Measurements from ENCODE around the gene PNRC2.
"Not testable (repeated sequence)": the region's sequence is repeated elsewhere in the genome, so short reads cannot be mapped to it uniquely, and the experiment has no call there.

The PNRC2 gene

DNA sequence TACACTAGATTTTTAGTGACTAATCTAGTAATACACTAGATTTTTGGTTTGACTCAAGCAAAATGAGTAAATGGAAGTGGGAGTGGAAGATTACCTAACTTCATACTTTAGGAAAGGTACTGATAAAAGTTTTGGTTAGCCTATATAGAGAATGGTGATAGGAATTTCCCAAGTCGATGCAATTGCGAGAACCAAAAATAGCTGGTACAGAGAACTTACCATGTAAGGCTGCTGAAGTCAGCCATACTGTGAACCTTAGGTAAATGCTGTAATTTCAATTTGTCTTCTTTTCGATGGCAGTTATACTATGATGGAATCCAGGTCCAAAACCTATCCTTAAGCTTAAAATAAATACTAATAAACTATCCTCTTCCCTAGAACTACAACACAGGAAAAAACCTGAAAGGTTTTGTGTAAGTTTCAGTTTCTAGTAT is 4.6 kb downstream of the PNRC2 start:
- peaks cover 3% of the 10 kb centered on the region for H3K36me3 ChIP-seq (ENCODE audit: insufficient read depth, low read length)
- H3K9me3 ChIP-seq (ENCODE audit: control insufficient read depth, insufficient read depth, low read length), result no peaks in the 10 kb centered on the region
- no peak overlapping the region for H3K9ac ChIP-seq (ENCODE audit: low read depth, low read length)
- H3K4me1 ChIP-seq (ENCODE audit: insufficient read depth, low read length), result no peaks in the 10 kb centered on the region

DNA sequence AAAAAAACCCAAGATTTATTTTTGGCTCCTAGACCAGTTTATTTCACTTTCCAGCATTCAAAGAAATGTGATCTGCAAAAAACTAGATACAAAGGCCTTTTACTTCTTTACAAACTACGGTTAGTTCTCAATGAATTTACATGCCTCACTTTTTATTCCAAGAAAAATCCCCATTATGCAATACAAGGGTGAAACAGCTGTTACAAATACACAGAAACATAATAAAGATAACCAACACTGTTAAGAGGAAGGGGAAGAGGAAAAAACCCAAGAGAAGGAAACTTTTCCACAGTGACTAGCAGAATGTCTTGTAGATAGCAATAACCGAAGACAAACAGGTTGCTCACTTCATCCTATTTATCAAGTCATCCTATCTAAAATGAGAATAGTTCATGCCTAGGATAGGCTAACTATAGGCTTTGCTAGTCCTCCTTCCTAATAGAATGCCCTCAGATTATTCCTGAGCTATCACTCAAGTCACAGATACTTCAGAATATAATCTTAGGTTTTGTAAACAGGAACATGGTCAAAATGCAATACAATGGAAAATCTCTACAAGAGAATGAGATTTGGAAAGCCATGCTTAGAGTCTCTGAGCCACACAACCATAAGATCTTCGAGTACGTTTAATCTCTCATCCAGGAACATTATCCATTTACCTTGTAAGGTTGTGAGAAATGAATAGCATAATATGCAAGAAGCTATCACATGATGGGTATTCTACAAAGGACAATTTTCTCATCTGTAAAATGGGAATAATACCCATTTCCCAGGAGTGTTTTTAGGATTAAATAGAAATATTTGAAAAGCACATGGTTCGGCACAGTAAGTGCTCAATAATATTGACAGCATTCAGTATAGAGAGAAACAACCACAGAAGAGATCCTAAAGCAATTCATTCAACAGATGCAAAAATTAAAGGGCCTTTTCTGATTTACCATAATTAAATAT is 5.4 kb downstream of the PNRC2 start:
- H3K4me1 ChIP-seq (ENCODE audit: insufficient read depth, low read length), result no peaks in the 10 kb centered on the region
- H3K9me3 ChIP-seq (ENCODE audit: control insufficient read depth, insufficient read depth, low read length), result no peaks in the 10 kb centered on the region
- H3K9ac ChIP-seq (ENCODE audit: low read depth, low read length), result no peak overlapping the region
- peaks cover 7% of the 10 kb centered on the region for H3K36me3 ChIP-seq (ENCODE audit: insufficient read depth, low read length)

DNA sequence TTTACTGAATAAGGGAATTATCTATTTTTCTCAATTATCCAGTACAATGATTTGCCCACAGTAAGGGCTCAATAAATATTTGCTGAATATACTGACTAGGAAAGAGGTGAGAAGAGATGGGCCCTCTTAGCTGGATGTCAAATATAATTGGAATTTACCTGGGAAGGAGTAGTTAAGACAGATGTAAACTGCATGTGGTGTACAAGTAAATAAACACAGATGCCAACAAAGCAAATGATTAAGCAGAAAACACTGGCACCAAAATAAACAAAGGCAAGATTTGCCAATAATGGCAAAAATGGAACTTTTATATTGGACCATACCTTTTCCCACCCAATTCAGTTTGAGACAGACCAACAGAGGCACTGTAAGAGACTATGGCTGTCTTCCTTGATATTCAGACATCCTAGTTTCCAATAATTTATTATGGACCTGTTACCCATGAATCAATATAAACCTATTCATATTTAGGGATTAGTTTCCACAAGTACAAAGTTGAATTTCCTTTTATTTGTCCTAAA is 7.4 kb downstream of the PNRC2 start:
- H3K9ac ChIP-seq (ENCODE audit: low read depth, low read length), result no peak overlapping the region
- H3K9me3 ChIP-seq (ENCODE audit: control insufficient read depth, insufficient read depth, low read length), result no peaks in the 10 kb centered on the region
- H3K36me3 ChIP-seq (ENCODE audit: insufficient read depth, low read length), result peaks cover 20% of the 10 kb centered on the region
- no peaks in the 10 kb centered on the region for H3K4me1 ChIP-seq (ENCODE audit: insufficient read depth, low read length)

DNA sequence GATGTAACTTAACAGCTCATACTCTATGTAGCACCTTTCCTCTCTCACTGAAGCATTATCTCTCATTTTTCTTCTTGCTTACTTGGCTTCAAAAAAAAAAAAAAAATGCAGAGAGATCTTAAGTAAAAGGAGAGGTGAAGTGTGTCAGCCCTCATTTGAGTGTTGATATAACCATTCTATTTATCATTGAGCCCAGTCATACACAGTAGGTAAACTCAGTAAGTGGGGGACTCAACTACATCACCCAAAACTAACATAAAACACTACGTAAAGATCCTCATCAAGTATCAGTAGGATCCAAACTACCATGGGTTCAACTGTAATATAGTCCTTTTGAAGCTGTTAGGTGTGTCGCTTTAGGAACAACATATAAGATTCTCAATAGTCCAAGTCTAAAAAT is 8.2 kb downstream of the PNRC2 start:
- Histone ChIP-seq H3K36me3 (ENCODE audit: insufficient read depth, low read length) (peaks cover 20% of the 10 kb centered on the region), H3K9me3 (ENCODE audit: control insufficient read depth, insufficient read depth, low read length) (no peaks in the 10 kb centered on the region), H3K9ac (ENCODE audit: low read depth, low read length) (no peak overlapping the region), H3K4me1 (ENCODE audit: insufficient read depth, low read length) (no peaks in the 10 kb centered on the region)

DNA sequence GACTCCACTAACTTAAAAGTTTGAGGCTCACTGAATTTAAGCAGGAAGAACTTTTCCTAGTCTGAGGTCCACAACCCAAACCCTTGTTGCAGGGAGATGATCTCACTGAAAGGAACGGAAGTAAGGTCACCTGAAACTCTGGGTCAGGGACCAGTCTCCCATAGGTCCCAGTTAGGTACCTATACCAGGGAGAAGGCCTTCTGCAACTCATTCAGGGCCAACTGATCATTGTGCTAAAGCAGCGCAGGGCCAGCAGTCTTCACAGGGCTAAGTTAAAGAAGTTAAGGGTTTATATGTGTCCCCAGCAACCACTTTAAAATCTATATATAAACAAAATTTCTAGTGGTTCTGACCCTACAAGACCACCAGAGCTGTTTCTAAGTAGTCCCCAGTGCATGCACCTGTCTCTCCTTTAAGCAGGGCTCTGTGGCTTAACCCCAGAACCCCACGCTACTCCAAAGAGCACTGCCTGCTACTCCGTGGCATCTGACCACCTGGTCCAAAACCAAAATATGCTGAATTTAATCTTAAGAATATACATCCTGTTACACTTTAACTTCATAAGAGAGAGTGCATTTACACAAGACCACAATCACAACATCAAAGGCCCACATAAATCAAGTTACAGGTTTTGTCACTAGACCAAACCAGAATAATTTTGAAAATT is 17.7 kb downstream of the PNRC2 start:
- Histone ChIP-seq H3K9ac (ENCODE audit: low read depth, low read length) (no peak overlapping the region), H3K36me3 (ENCODE audit: insufficient read depth, low read length) (peaks cover 18% of the 10 kb centered on the region), H3K4me1 (ENCODE audit: insufficient read depth, low read length) (peaks cover 11% of the 10 kb centered on the region), H3K9me3 (ENCODE audit: control insufficient read depth, insufficient read depth, low read length) (no peaks in the 10 kb centered on the region)

DNA sequence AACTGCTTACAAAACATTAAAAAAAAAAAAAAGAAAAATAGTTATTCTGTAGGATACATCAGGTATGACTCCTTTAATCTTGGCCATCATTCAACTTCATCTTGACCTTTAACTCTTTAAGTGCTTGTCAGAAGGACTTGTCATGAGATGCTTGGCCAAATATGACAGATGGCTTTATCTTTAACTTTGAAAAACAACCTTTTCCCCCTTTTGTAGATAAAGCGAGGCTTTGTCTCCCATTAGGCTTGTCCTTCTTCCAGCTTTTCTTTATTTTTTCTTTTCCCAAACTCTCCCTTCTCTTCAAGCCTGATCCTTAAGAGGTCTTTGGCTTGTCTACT is 18.2 kb downstream of the PNRC2 start:
- Histone ChIP-seq H3K36me3 (ENCODE audit: insufficient read depth, low read length) (peaks cover 18% of the 10 kb centered on the region), H3K9ac (ENCODE audit: low read depth, low read length) (no peak overlapping the region), H3K4me1 (ENCODE audit: insufficient read depth, low read length) (peaks cover 11% of the 10 kb centered on the region), H3K9me3 (ENCODE audit: control insufficient read depth, insufficient read depth, low read length) (no peaks in the 10 kb centered on the region)

DNA sequence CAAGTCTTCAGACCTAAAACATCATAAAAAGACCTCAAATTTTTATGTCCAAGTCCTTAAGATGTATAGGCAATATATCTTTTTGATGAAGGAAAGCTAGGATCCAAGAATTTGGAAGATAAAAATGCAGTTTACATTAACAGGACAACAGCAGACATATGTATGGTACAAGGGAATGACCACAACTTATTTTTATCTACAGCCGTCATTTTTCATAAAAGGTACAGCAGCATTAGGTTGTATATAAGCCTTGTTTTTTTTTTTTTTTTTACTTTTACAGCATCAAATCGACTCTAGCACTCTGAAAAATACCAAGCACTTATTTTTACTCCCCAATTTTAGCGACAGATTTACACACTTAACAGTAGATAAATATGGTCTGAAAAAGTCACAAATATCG is 19.2 kb downstream of the PNRC2 start:
- Histone ChIP-seq H3K9me3 (ENCODE audit: control insufficient read depth, insufficient read depth, low read length) (no peaks in the 10 kb centered on the region), H3K9ac (ENCODE audit: low read depth, low read length) (peak overlapping the region; percentile 95), H3K4me1 (ENCODE audit: insufficient read depth, low read length) (peaks cover 11% of the 10 kb centered on the region), H3K36me3 (ENCODE audit: insufficient read depth, low read length) (peaks cover 18% of the 10 kb centered on the region)

DNA sequence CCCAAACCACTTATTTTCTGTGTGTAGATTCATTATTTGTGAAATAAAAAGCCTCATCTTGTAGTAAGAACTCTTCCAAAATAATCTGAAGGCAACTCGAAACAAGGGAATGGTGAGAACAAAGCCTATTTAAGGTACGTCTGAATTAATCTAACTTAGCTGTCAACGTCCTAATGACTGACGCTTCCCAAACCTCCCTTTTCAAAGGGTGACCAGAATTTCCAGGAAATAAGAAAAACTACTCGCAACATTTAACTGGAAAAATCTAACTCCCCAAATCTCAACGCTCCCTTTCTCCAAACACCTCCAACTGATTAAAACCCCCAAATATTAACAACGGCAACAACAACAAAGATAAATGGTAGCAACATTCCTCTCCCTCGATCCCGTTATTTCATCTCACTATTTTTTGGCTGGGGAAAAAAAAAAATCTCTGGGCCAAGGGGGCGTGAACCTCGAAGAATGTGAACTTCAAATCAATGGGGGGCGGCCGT is 19.8 kb downstream of the PNRC2 start:
- Histone ChIP-seq H3K9ac (ENCODE audit: low read depth, low read length) (peak overlapping the region; percentile 95), H3K9me3 (ENCODE audit: control insufficient read depth, insufficient read depth, low read length) (no peaks in the 10 kb centered on the region), H3K4me1 (ENCODE audit: insufficient read depth, low read length) (peaks cover 11% of the 10 kb centered on the region), H3K36me3 (ENCODE audit: insufficient read depth, low read length) (peaks cover 18% of the 10 kb centered on the region)

DNA sequence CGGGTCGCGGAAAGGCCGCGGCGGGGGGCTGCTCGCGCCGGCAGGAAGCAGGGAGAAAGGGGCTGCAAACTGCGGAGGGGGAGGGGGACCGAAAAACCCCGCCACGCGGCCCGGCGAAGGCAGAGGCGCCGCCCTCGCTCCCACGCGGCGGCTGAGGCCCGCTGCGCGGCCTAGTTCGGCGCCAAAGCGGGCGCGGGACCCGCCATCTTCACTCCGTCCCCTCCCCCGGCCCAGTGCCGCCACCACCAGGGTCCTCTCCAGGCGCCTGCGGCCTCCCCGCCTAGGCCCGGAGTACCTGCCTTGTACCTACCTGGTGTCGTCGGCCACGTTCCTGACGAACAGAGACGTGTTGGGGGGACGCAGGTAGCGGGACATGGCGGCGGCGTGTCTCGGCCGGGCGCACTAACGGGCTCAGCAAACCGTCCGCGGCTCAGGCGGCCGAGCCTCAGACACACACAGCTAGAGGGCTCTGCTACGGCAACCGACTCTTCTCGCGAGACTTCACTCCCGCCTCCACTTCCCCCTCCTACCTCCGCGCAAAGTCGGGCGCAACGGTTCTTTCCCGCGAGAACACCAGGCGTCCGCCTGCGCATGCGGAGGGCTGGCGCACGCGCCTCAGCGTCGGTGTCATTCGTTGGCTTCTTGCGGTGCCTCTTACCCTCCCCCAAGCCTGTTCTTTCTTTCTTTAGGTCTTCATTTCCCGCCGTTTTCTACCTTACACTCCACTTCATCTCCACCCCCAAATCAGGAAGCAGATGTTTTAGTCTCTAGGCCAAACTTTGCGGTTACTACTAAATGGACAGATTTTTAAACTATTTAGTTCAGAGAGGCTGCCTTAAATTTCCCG is 20.5 kb downstream of the PNRC2 start, which contains the start of gene SRSF10:
SRSF10 (minus strand) TSS at position 447 of the 847 bp plus-strand sequence; CDS start at position 375, 72 bp downstream.
- Histone ChIP-seq H3K9ac (ENCODE audit: low read depth, low read length) (peak within 1 kb of the TSS; percentile 95), H3K36me3 (ENCODE audit: insufficient read depth, low read length) (peaks cover 15% of the 10 kb centered on the region), H3K4me1 (ENCODE audit: insufficient read depth, low read length) (peaks cover 11% of the 10 kb centered on the region), H3K9me3 (ENCODE audit: control insufficient read depth, insufficient read depth, low read length) (no peaks in the 10 kb centered on the region)

DNA sequence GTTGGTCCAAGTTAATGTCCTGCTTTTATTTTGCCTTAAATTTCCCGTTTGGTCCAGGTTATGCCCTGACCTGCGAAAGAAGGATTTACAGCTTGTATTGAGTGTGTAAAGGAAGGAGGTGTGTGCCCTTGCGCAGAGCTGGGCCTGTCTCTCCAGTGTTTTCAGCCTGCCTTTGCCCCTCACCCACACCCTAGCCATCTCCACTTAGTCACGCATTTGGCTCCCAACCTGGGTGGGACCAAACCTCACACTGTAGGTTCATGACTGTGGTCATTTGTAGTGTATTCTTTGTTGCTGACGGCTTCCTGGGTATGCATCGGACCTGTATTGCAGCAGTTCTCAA is 21.1 kb downstream of the PNRC2 start:
- peak overlapping the region; percentile 95 for H3K9ac ChIP-seq (ENCODE audit: low read depth, low read length)
- H3K9me3 ChIP-seq (ENCODE audit: control insufficient read depth, insufficient read depth, low read length), result no peaks in the 10 kb centered on the region
- H3K4me1 ChIP-seq (ENCODE audit: insufficient read depth, low read length), result peaks cover 11% of the 10 kb centered on the region
- H3K36me3 ChIP-seq (ENCODE audit: insufficient read depth, low read length), result peaks cover 15% of the 10 kb centered on the region

DNA sequence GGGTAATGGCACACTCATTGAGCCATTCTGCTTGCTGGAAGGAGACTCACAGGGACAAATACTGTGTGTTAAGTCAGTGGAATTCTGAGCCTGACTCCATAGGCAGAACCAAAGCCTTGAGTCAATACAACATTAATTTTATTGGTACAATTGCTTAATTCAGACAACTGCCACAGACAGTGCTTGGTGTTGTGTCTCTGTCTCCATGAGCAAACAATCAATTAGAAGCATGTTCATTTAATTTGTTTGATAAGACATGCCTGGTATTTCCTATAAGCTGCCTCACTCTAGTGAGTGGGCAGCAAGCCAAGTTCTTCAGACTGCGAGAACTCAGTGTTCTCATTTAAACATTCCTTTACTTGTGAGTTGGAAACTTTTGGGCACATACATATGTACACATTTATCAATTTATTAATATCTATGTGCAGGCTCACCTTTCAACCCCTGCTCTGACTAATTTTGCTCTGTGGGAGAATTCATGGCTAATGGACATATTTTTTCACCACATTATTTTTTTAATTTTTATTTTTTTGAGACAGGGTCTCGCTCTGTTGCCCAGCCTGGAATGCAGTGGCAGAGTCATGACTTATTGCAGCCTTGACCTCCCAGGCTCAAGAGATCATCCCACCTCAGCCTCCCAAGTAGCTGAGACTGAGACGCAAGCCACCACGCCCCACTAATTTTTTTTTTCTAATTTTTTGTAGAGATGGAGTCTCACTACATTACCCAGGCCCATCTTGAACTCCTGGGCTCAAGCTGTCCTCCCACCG is 25.0 kb downstream of the PNRC2 start:
- H3K9ac ChIP-seq (ENCODE audit: low read depth, low read length), result no peak overlapping the region

DNA sequence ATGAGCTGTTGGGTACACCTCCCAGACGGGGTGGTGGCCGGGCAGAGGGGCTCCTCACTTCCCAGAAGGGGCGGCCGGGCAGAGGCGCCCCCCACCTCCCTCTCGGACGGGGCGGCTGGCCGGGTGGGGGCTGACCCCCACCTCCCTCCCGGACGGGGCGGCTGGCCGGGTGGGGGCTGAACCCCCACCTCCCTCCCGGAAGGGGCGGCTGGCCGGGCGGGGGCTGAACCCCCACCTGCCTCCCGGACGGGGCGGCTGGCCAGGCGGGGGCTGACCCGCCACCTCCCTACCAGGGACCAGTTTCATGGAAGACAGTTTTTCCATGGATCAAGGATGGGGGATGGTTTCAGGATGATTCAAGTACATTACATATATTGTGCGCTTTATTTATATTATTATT is 27.4 kb downstream of the PNRC2 start:
- not testable (repeated sequence) for H3K4me1 ChIP-seq (ENCODE audit: insufficient read depth, low read length); H3K36me3 ChIP-seq (ENCODE audit: insufficient read depth, low read length); H3K9me3 ChIP-seq (ENCODE audit: control insufficient read depth, insufficient read depth, low read length); H3K9ac ChIP-seq (ENCODE audit: low read depth, low read length)

More for the DNA sequence above, 25.0 kb downstream of the PNRC2 start:
- Histone ChIP-seq H3K4me1 (ENCODE audit: insufficient read depth, low read length) (peaks cover 8% of the 10 kb centered on the region), H3K36me3 (ENCODE audit: insufficient read depth, low read length) (no peaks in the 10 kb centered on the region), H3K9me3 (ENCODE audit: control insufficient read depth, insufficient read depth, low read length) (no peaks in the 10 kb centered on the region)

DNA sequence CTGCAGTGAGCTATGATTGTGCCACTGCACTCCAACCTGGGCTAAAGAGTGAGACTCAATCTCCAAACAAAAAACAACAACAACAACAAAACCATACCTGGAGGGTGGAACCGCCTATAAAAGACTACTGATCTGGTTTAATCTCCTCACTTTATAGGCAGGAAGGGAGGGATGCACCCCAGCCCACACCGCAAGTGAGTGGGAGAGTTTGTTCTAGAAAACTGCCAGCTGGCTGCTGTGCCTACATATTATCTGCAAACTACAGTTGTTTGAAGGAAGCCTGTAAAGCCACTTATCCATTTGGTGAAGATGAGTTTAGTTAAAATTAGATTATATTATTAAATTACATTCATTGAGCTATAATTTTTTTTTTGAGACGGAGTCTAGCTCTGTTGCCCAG is 29.6 kb downstream of the PNRC2 start:
- Histone ChIP-seq H3K9ac (ENCODE audit: low read depth, low read length) (no peak overlapping the region), H3K9me3 (ENCODE audit: control insufficient read depth, insufficient read depth, low read length) (no peaks in the 10 kb centered on the region), H3K4me1 (ENCODE audit: insufficient read depth, low read length) (no peaks in the 10 kb centered on the region), H3K36me3 (ENCODE audit: insufficient read depth, low read length) (no peaks in the 10 kb centered on the region)

Data from ES-I3 (cell line).